Measurements from ENCODE around the gene ST8SIA6.
A peak's percentile ranks its signal among the peaks of the same experiment; 100 is the strongest.
"Not testable (repeated sequence)": the region's sequence is repeated elsewhere in the genome, so short reads cannot be mapped to it uniquely, and the experiment has no call there.

Gene ST8SIA6

DNA sequence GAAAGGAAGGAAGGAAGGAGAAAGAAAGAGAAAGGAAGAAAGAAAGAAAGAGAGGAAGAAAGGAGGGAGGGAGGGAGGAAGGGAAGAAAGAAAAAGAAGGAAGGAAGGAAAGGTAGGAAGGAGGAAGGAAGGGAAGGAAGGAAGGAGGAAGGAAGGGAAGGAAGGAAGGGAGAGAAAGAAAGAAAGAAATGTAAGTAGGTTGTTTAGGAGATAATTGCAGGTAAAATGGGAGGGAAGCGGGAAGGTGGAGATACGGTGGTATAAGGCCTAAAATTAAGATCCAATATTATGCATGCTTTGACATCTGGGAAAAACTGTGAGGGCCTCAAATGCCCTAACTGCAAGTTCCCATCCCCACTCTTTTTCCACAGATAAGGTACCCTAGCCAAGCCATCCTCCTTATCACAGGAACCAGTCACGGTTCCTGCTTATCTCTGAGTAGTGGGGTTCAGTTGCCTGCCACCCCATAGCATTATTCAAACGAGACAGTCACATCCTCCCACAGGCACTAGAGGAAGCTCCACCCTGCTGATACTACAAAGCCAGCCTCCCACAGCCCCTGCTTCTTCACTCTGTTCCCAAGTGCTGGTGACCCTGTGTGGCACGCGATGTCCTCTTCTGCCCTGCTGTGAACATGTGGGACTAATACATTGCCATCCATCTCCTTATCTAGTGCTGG is 28.7 kb downstream of the ST8SIA6 start:
- no peak for DNase-seq

- DNase-seq: no peak
These were observed 30.7 kb downstream of the ST8SIA6 start for GRCh38 chr10:17423632-17424186.

DNA sequence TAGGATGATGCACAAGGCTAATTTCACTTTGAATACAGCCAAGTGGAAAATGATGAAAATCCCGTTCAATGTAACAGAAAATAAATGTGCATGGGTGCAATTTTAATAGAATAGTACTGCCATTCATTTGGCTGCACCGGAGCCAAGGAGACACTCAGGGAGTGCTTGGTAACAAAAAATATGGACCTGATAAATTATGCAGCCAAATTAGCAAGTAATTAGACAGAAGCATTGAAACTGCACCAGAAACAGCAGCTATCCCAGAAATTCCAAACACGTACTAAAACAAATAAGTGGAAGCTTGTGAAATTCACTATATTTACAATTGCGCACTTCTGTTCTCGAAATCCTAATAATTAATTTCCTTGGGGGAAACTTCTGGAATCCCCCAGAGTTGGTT is 31.5 kb downstream of the ST8SIA6 start:
- no peak for DNase-seq

DNA sequence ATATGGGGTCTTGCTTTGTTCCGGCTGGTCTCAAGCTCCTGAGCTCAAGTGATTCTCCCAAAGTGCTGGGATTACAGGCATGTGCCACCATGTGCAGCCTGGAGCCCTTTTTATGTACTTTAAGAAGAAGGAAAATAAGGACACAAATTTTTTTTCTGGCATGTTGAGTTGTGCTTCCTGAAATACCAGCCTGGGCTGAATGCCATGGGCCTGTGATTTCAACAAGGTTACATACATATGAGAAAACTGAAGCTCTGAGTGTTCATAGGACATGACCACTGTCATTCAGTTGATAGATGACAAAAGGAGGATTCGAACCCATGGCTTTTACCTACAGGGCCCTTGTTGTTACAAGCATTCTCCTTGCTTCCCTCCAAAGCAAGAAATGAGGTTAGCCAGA is 36.1 kb downstream of the ST8SIA6 start:
- no peak for DNase-seq

GRCh38 chr10:17416442-17417211 is 37.8 kb downstream of the ST8SIA6 start:
- DNase-seq: no peak

DNA sequence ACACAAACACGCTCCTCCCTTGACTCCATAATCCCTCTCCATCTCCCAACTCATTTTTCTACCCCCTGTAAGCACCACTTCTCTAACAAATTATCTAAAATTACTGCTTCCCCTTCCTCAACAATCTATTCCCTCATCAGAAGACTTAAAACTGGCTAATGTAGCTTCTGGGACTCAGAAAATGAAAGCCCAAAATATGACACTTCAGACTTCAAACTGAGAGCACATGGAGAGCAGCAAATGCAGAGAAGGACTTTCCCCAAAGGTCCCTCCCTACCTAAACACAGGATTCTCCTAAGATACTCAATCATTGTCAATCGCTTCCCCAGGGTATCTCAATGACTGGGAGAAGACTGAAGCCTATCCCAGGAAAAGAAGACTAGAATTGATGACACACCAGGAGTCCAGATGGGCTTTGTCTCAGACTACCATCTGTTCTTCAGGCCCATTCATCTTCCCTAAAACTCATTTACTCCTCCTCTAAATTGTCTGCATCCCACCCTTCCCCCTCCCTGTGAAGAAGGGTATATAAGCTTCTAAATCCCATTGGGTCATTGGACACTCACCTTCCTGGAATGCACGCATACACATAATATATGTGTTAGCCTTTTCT is 39.2 kb downstream of the ST8SIA6 start:
- DNase-seq: no peak

- no peak for DNase-seq
These were observed 39.9 kb downstream of the ST8SIA6 start for GRCh38 chr10:17414484-17414883.

DNA sequence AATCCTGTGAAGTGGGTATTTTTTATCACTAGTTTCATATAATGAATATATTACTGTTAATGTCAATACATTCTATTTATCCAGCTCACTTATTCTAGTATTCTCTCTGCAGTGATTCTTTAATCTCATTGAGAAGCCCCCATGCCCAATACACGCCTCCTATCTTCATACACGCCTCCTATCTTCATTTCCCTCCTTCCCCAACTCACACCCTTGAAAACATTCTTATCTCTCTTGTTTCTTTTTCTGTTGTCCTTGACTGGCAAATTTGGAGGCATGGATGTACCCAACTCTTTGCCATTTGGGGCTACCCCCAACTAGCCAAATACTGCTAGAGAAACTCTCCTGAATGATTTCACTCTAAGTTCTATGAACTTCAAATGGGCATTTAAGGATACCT is 40.5 kb downstream of the ST8SIA6 start:
- DNase-seq: no peak

GRCh38 chr10:17412323-17412722 is 42.1 kb downstream of the ST8SIA6 start:
- DNase-seq: no peak

DNA sequence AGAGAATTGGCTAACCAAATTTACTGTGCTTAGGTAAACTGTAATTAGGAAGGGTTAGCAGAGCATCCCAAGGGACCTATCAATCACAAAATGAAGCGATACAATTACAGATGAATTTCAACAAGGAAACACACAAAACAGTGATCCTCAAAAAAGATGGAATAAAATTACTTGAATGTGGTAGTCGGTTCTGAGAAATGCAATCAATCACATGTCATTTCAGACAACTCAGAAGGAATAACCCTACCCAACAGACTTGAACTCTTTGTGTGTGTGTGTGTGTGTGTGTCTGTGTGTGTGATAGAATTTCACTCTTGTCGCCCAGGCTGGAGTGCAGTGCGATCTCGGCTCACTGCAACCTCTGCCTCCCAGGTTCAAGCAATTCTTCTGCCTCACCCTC is 43.5 kb downstream of the ST8SIA6 start:
- no peak for DNase-seq

GRCh38 chr10:17409170-17409733 is 45.1 kb downstream of the ST8SIA6 start:
- DNase-seq: peak in 1 of 2 experiments; percentile 4

- no peak for DNase-seq
These were observed 47.3 kb downstream of the ST8SIA6 start for GRCh38 chr10:17407047-17407446.

- DNase-seq: no peak
These were observed 48.2 kb downstream of the ST8SIA6 start for GRCh38 chr10:17406036-17406834.

DNA sequence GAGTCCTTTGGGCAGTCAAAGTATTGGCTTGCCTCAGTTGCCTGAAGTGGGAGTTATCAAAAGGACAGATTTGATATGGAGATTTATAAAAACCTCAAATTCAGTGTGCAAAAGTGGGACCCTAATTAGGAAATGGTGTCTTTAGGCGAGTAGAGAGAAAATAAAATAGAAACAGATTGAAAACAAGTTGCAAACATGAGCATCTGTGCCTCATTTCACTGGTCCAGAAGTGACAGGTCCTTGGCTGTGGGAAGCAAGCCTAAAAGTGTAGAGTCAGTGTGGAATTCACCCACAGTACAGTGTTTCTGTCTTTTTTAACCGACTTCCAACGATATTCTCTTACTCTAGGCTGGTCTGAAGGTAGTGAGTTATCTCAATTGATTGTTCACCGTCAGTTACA is 51.2 kb downstream of the ST8SIA6 start:
- no peak for DNase-seq

GRCh38 chr10:17402040-17402439 is 52.4 kb downstream of the ST8SIA6 start:
- DNase-seq: not testable (repeated sequence)

- no peak for DNase-seq
These were observed 58.4 kb downstream of the ST8SIA6 start for GRCh38 chr10:17396004-17396403.

GRCh38 chr10:17394854-17395253 is 59.5 kb downstream of the ST8SIA6 start:
- no peak for DNase-seq

GRCh38 chr10:17387861-17388503 is 66.4 kb downstream of the ST8SIA6 start:
- no peak for DNase-seq

- DNase-seq: no peak
These were observed 67.7 kb downstream of the ST8SIA6 start for GRCh38 chr10:17386616-17387075.

DNA sequence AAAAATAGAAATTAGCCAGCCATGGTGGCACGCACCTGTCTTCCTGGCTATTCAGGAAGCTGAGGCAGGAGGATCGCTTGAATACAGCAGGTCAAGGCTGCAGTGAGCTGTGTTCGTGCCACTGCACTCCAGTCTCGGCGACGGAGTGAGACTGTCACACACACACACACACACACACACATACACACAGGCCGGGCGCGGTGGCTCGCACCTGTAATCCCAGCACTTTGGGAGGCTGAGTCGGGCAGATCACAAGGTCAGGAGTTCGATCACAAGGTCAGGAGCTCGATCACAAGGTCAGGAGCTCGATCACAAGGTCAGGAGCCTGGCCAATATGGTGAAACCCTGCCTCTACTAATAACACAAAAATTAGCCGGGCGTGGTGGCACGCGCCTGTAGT is 68.4 kb downstream of the ST8SIA6 start:
- no peak for DNase-seq

DNA sequence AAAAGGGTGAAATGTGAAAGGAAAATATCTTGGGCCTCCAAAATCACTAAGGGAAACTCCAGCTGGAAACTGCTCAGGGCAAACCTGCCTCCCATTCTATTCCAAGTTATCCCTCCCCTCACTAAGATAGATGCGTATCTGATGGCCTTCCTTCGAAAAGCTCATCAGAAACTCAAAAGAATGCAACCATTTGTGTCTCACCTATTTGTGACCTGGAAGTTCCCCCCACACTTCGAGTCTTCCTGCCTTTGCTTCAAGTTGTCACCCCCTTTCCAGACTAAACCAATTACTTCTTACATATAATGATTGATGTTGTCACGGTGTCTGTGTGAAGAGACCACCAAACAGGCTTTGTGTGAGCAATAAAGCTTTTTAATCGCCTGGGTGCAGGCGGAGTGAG is 69.3 kb downstream of the ST8SIA6 start:
- no peak for DNase-seq

All from SW 1271 (cell line).